HS-5 (cell line): ENCODE data around the gene HSPG2.
"Not testable (repeated sequence)": the region's sequence is repeated elsewhere in the genome, so short reads cannot be mapped to it uniquely, and the experiment has no call there.

Experiments
- DNase-seq: peaks from one replicate; pipeline ENCODE4 v3.0.0-alpha.2; 2012; ENCODE audit warnings: low read depth

HSPG2 gene

GRCh38 chr1:21932127-21932526 is 5.0 kb downstream of the HSPG2 start:
- DNase-seq: no peak

GRCh38 chr1:21931171-21932093 is 5.7 kb downstream of the HSPG2 start:
- DNase-seq: peak; percentile 74

GRCh38 chr1:21930629-21931170 is 6.4 kb downstream of the HSPG2 start:
- DNase-seq: no peak

- DNase-seq: no peak
Observed at GRCh38 chr1:21930080-21930571, 7.0 kb downstream of the HSPG2 start.

GRCh38 chr1:21927533-21928237 is 9.4 kb downstream of the HSPG2 start:
- DNase-seq: no peak

GRCh38 chr1:21926814-21927532 is 10.1 kb downstream of the HSPG2 start:
- DNase-seq: no peak

- DNase-seq: no peak
Observed at GRCh38 chr1:21926065-21926464, 11.0 kb downstream of the HSPG2 start.

- no peak for DNase-seq
Observed at GRCh38 chr1:21925334-21925940, 11.7 kb downstream of the HSPG2 start.

- no peak for DNase-seq
Observed at GRCh38 chr1:21924503-21925005, 12.6 kb downstream of the HSPG2 start.

- DNase-seq: no peak
Observed at GRCh38 chr1:21922090-21923013, 14.8 kb downstream of the HSPG2 start.

GRCh38 chr1:21921100-21921875 is 15.8 kb downstream of the HSPG2 start:
- no peak for DNase-seq

- no peak for DNase-seq
Observed at GRCh38 chr1:21919520-21919919, 17.6 kb downstream of the HSPG2 start.

- DNase-seq: not testable (repeated sequence)
Observed at GRCh38 chr1:21917239-21917631, 19.9 kb downstream of the HSPG2 start.

GRCh38 chr1:21916447-21917238 is 20.5 kb downstream of the HSPG2 start:
- DNase-seq: no peak

GRCh38 chr1:21914880-21915640 is 22.1 kb downstream of the HSPG2 start:
- DNase-seq: no peak

GRCh38 chr1:21914450-21914849 is 22.7 kb downstream of the HSPG2 start:
- no peak for DNase-seq

- DNase-seq: no peak
Observed at GRCh38 chr1:21913763-21914162, 23.3 kb downstream of the HSPG2 start.

GRCh38 chr1:21913258-21913657 is 23.9 kb downstream of the HSPG2 start:
- DNase-seq: no peak
